Calu3 (cell line): ENCODE data around the gene C11orf98. TPM values are rescaled to one million over a fixed set of nuclear protein-coding genes. Genes with fewer than 3 reads are reported as not detected.
"Not testable (repeated sequence)": the region's sequence is repeated elsewhere in the genome, so short reads cannot be mapped to it uniquely, and the experiment has no call there.

Experiments
- BruUV-seq: library from RNA; stranded (reverse); fragments of 400-500 nt; replicated peaks from 2 replicates; lab custom pipeline; 2021; lab: Mats Ljungman, UMichigan
- CTCF ChIA-PET: fragments of 300-600 bp; sonication (Branson Sonifier 250); formaldehyde crosslinking; loops from one replicate; lab custom pipeline; 2022; ENCODE audit warnings: antibody characterized with exemption; lab: Charles Lee
- DNase-seq: peaks from one replicate; pipeline ENCODE4 v3.0.0; 2022
- H3K27ac Mint-ChIP-seq: one replicate; pipeline ENCODE4 v1.8.0; 2022; ENCODE audit warnings: mixed read lengths; ENCODE audit not compliant: unreplicated experiment
- H3K27me3 Mint-ChIP-seq: one replicate; pipeline ENCODE4 v1.8.0; 2022; ENCODE audit warnings: mixed read lengths; ENCODE audit not compliant: unreplicated experiment
- H3K36me3 Mint-ChIP-seq: one replicate; pipeline ENCODE4 v1.8.0; 2022; ENCODE audit warnings: mild to moderate bottlenecking, moderate library complexity, mixed read lengths; ENCODE audit not compliant: insufficient read depth, unreplicated experiment
- H3K4me1 Mint-ChIP-seq: one replicate; pipeline ENCODE4 v1.8.0; 2022; ENCODE audit warnings: mild to moderate bottlenecking, low read depth, mixed read lengths; ENCODE audit not compliant: unreplicated experiment
- H3K4me3 Mint-ChIP-seq: one replicate; pipeline ENCODE4 v1.8.0; 2022; ENCODE audit warnings: mild to moderate bottlenecking, low read depth, moderate library complexity, mixed read lengths; ENCODE audit not compliant: unreplicated experiment
- H3K9me3 Mint-ChIP-seq: one replicate; pipeline ENCODE4 v1.8.0; 2022; ENCODE audit warnings: low read depth, mixed read lengths; ENCODE audit not compliant: unreplicated experiment
- CTCF ChIP-seq: fragments of 200-600 bp; IDR thresholded peaks from one replicate; pipeline ENCODE4 v1.8.0; 2022; ENCODE audit warnings: antibody characterized with exemption; ENCODE audit not compliant: unreplicated experiment
- intact Hi-C: fragments of 100-400 bp; cut with micrococcal nuclease; formaldehyde crosslinking; loops from one replicate; pipeline ENCODE4 v1.10.0; 2022; ENCODE audit not compliant: unreplicated experiment
- total RNA-seq: library from RNA; stranded (reverse); gene quantifications from 2 replicates; pipeline ENCODE4 v1.2.3, GENCODE V29; 2022

Gene C11orf98
- total RNA-seq, 1 experiment from 2014 or later, result 61.7 TPM

- no TSS peak for BruUV-seq
- peak overlapping the region; percentile 86 for H3K4me3 Mint-ChIP-seq
- H3K4me1 Mint-ChIP-seq, result peaks cover 24% of the 10 kb centered on the region
- H3K27ac Mint-ChIP-seq, result no peak overlapping the region
- no peaks in the 10 kb centered on the region for H3K9me3 Mint-ChIP-seq
- CTCF ChIA-PET, result no interaction called here
- intact Hi-C loops, result no loop called here
- no peak for DNase-seq
- peaks cover 78% of the 10 kb centered on the region for H3K36me3 Mint-ChIP-seq
- TF ChIP-seq CTCF, result no peak
- H3K27me3 Mint-ChIP-seq, result no peaks in the 10 kb centered on the region
Observed at GRCh38 chr11:62676698-62677097, 11.7 kb upstream of the C11orf98 start.

- H3K27ac Mint-ChIP-seq, H3K27me3 Mint-ChIP-seq, DNase-seq, H3K9me3 Mint-ChIP-seq, BruUV-seq, intact Hi-C loops, H3K4me3 Mint-ChIP-seq: not testable (repeated sequence)
- Mint-ChIP-seq H3K4me1 (peaks cover 18% of the 10 kb centered on the region), H3K36me3 (peaks cover 84% of the 10 kb centered on the region)
- CTCF ChIA-PET, result interaction anchor here (0.6 to 0.7 kb wide), 3 partner anchors 14 to 132 kb away, joined by 3 to 4 read pairs (median 3); no protein-coding TSS in a partner anchor
Observed at GRCh38 chr11:62675415-62675814, 10.4 kb upstream of the C11orf98 start.

- H3K4me3 Mint-ChIP-seq, result peak overlapping the region; percentile 99
- CTCF ChIA-PET, result interaction anchor here (0.5 to 0.6 kb wide), 2 partner anchors 29 to 157 kb away, joined by 3 to 6 read pairs; no protein-coding TSS in a partner anchor
- no peak for DNase-seq
- no peaks in the 10 kb centered on the region for H3K9me3 Mint-ChIP-seq
- peaks cover 16% of the 10 kb centered on the region for H3K4me1 Mint-ChIP-seq
- H3K36me3 Mint-ChIP-seq, result peaks cover 86% of the 10 kb centered on the region
- intact Hi-C loops, result no loop called here
- BruUV-seq, result no TSS peak
- H3K27me3 Mint-ChIP-seq, result no peaks in the 10 kb centered on the region
- H3K27ac Mint-ChIP-seq, result no peak overlapping the region
- TF ChIP-seq CTCF, result no peak
Observed at GRCh38 chr11:62673196-62673525, 8.2 kb upstream of the C11orf98 start.

- TF ChIP-seq CTCF, result no peak
- CTCF ChIA-PET, result interaction anchor here (0.6 to 1.8 kb wide), 9 partner anchors 9 to 1373 kb away, joined by 3 to 8 read pairs (median 3); partner anchors contain the start of genes GANAB, MTA2, TTC9C and ZBTB3
- TSS peak; percentile 33 for BruUV-seq
- Mint-ChIP-seq H3K4me3 (peak within 1 kb of the TSS; percentile 99), H3K4me1 (peaks cover 8% of the 10 kb centered on the region), H3K36me3 (peaks cover 89% of the 10 kb centered on the region), H3K27ac (peak within 1 kb of the TSS; percentile 98), H3K27me3 (no peaks in the 10 kb centered on the region), H3K9me3 (no peaks in the 10 kb centered on the region)
- DNase-seq, result peak; percentile 66
- intact Hi-C loops, result no loop called here
Observed at GRCh38 chr11:62671608-62672389, 6.8 kb upstream of the C11orf98 start, which contains the start of the genes LBHD1 and UQCC3. Gene LBHD1, minus strand, starts transcription at chr11:62672267. Its CDS starts 2,236 bp downstream, at chr11:62670031. Gene UQCC3, plus strand, starts transcription at chr11:62671673. Its CDS starts 73 bp downstream, at chr11:62671746.
